Mesothelial cell of epicardium (in vitro differentiated cells): ENCODE data around the gene TOLLIP. TPM values are rescaled to one million over a fixed set of nuclear protein-coding genes. Genes with fewer than 3 reads are reported as not detected.

Experiments used
- DNase-seq, 2 experiments: peaks; one replicate each; pipeline ENCODE4 v3.0.0; 2021; ENCODE audit warnings: low spot score in 2 of 2; ENCODE audit not compliant: unreplicated experiment in 2 of 2
- H3K27ac Mint-ChIP-seq: 2 replicates; pipeline ENCODE4 v1.8.0; 2021; ENCODE audit warnings: mixed read lengths
- H3K27me3 Mint-ChIP-seq: 2 replicates; pipeline ENCODE4 v1.8.0; 2021; ENCODE audit warnings: low read depth, mixed read lengths
- H3K36me3 Mint-ChIP-seq: 2 replicates; pipeline ENCODE4 v1.8.0; 2021; ENCODE audit warnings: mixed read lengths
- H3K4me1 Mint-ChIP-seq: 2 replicates; pipeline ENCODE4 v1.8.0; 2021; ENCODE audit warnings: mixed read lengths
- H3K4me3 Mint-ChIP-seq: 2 replicates; pipeline ENCODE4 v1.8.0; 2021; ENCODE audit warnings: mild to moderate bottlenecking, moderate library complexity, mixed read lengths
- H3K9me3 Mint-ChIP-seq: 2 replicates; pipeline ENCODE4 v1.8.0; 2021; ENCODE audit warnings: mixed read lengths
- CTCF ChIP-seq: fragments of 200-600 bp; sonication (generic); IDR thresholded peaks from one replicate; pipeline ENCODE4 v1.5.0; 2021; ENCODE audit warnings: antibody characterized with exemption; ENCODE audit not compliant: unreplicated experiment
- total RNA-seq: library from RNA; stranded (reverse); gene quantifications from 3 replicates; pipeline ENCODE4 v1.2.1, GENCODE V29; 2021

The TOLLIP gene
- total RNA-seq, 1 donor from 2014 or later = 43.2 TPM

DNA sequence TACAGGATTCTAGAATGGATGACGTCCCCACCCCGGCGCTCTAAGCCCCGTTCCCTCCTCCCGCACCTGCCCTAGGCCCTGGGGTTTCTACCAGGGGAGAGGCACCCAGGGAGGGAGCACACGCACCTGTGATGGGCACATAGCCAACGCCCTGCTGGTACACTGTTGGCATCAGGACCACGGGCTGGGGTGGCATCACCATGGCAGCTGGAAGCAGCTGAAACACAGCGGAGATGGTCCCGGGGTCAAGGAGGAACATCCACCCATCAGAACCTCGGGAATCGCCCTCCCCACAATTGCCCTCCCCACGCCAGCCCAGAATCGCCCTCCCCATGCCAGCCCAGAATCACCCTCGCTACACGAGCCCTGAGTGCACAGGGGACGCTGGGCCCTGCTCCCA is 23.6 kb downstream of the TOLLIP start:
- no peaks in the 10 kb centered on the region for H3K27me3 Mint-ChIP-seq
- H3K4me1 Mint-ChIP-seq = no peaks in the 10 kb centered on the region

DNA sequence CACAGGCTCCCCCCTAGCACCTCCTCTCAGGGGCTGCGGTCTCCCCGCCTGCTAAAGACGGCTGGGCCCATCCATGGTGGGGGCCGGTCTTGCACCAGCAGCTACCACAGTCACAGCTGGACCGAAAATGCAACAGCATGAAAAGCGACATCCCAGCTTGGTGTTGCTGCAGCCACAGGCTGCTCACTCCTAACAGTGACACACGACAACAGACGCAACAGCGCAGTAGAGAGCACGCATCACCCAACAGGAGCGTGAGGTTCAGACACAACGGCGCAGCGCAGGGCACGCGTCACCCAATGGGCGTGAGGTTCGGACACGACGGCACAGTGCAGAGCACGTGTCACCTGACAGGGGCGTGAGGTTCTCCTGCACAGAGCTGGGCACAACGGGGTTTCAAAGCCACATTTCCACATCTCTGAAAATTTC is 24.1 kb downstream of the TOLLIP start:
- H3K27me3 Mint-ChIP-seq = no peaks in the 10 kb centered on the region
- H3K9me3 Mint-ChIP-seq = no peaks in the 10 kb centered on the region
- DNase-seq = no peak
- H3K4me1 Mint-ChIP-seq = no peaks in the 10 kb centered on the region
- no peak for TF ChIP-seq CTCF
- no peak overlapping the region for H3K27ac Mint-ChIP-seq
- H3K36me3 Mint-ChIP-seq = peaks cover 12% of the 10 kb centered on the region
- H3K4me3 Mint-ChIP-seq = no peak overlapping the region

More for the DNA sequence above, 23.6 kb downstream of the TOLLIP start:
- DNase-seq = no peak
- Mint-ChIP-seq H3K4me3 (no peak overlapping the region), H3K27ac (no peak overlapping the region), H3K9me3 (no peaks in the 10 kb centered on the region), H3K36me3 (peaks cover 12% of the 10 kb centered on the region)
- no peak for TF ChIP-seq CTCF

- no peak overlapping the region for H3K4me3 Mint-ChIP-seq
- H3K4me1 Mint-ChIP-seq = no peaks in the 10 kb centered on the region
- no peak for DNase-seq
- no peak for TF ChIP-seq CTCF
- peaks cover 18% of the 10 kb centered on the region for H3K36me3 Mint-ChIP-seq
- H3K27me3 Mint-ChIP-seq = no peaks in the 10 kb centered on the region
- no peak overlapping the region for H3K27ac Mint-ChIP-seq
- no peaks in the 10 kb centered on the region for H3K9me3 Mint-ChIP-seq
Observed at GRCh38 chr11:1283906-1284305, 25.5 kb downstream of the TOLLIP start.

GRCh38 chr11:1283091-1283511 is 26.3 kb downstream of the TOLLIP start:
- Mint-ChIP-seq H3K4me3 (no peak overlapping the region), H3K36me3 (peaks cover 18% of the 10 kb centered on the region), H3K4me1 (no peaks in the 10 kb centered on the region), H3K27me3 (no peaks in the 10 kb centered on the region), H3K27ac (no peak overlapping the region), H3K9me3 (no peaks in the 10 kb centered on the region)
- no peak for DNase-seq
- no peak for TF ChIP-seq CTCF

DNA sequence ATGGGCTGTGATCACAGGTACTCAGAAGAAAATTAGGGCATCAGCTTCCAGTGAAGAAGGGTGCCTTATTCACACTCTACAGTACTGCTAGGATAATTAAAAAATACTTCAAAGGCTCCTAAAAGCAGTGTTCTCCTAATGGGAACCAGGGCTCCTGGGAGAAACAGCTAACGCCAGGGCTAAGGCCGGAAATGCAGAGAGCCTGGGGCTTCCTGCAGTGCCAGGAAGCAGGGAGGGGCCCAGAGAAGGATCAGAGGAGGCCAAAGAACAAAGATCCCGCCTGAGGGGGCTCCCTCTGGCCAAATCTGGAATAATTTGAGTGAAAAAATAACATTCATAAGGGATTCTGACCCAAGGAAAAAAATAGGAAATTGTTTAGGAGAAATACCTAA is 27.5 kb downstream of the TOLLIP start:
- Mint-ChIP-seq H3K36me3 (peaks cover 20% of the 10 kb centered on the region), H3K4me1 (no peaks in the 10 kb centered on the region), H3K27ac (no peak overlapping the region), H3K4me3 (no peak overlapping the region), H3K9me3 (no peaks in the 10 kb centered on the region), H3K27me3 (no peaks in the 10 kb centered on the region)
- TF ChIP-seq CTCF = no peak
- DNase-seq = no peak

DNA sequence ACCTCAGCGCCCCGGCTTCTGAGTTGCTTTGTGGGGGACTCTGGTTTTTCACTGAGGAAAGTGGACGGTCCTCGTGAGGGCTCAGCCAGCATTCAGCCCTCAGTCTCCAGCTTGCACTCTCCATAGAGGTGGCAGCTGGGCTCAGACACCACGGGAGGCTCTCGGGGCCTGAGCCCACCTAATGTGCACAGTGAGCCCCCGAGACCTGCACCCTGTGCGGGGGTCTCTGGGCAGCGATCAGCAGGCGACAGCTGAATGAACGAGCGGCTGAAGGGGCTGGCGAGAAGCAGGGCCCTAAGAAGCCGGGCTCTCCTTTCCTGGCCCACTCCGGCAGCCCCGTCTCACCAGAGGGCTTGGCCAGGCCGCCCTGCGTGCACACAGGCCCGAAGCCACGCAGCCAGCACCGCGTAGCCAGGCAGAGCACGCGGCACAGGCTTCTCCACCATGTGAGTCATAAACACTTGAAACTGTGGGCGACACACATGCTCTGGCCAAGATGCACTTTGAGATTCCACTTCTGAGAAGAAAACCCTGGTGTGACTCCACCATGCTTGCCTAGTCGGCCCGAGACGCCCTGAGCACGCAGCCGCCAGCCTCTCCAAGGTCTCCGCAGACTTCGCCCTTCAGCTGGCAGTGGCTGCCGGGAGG is 28.0 kb downstream of the TOLLIP start:
- H3K36me3 Mint-ChIP-seq = peaks cover 16% of the 10 kb centered on the region
- no peaks in the 10 kb centered on the region for H3K27me3 Mint-ChIP-seq
- DNase-seq = no peak
- no peak overlapping the region for H3K27ac Mint-ChIP-seq
- no peak overlapping the region for H3K4me3 Mint-ChIP-seq
- TF ChIP-seq CTCF = no peak
- H3K9me3 Mint-ChIP-seq = no peaks in the 10 kb centered on the region
- no peaks in the 10 kb centered on the region for H3K4me1 Mint-ChIP-seq
